HG03159 (cell line): Measurements from ENCODE around the gene ARID5B.
A peak's percentile ranks its signal among the peaks of the same experiment; 100 is the strongest.
"Not testable (repeated sequence)": the region's sequence is repeated elsewhere in the genome, so short reads cannot be mapped to it uniquely, and the experiment has no call there.

ENCODE experiments used
- ATAC-seq: cut with Tn5 transposase; IDR thresholded peaks from one replicate; pipeline ENCODE4 v1.9.1; 2021; ENCODE audit warnings: mild to moderate bottlenecking, moderate library complexity; ENCODE audit not compliant: unreplicated experiment

Gene ARID5B

DNA sequence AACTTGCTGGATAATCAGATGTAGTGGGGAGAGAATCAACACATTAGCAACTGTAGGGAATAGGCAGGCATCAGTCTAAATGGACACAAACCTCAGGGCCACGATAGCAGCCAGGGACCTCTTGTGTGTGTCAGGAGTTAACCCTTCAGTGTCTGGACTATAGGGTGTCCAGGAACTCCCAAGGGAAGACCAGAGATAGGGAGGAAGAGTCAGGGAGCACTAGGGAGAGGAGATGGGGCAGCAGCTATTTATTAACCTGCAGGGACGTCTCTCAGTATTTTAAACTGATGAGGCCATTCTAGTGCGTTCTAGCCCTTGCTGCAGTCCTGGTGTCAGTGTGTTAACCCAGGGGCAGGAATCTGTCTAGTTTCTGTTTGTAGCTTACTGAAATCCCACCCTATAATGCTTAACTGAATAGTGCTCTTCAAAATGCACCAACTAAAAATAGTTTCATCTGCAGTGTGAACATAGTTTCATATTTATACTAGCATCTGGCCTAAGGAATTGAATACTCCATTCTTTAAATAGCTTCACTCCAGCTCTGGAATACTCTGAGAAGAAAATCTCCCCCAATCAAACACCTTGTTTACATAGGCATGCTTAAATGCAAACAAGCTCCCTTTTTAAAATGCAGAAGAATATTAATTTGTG, 62.7 kb downstream of the ARID5B start:
- ATAC-seq = no peak

DNA sequence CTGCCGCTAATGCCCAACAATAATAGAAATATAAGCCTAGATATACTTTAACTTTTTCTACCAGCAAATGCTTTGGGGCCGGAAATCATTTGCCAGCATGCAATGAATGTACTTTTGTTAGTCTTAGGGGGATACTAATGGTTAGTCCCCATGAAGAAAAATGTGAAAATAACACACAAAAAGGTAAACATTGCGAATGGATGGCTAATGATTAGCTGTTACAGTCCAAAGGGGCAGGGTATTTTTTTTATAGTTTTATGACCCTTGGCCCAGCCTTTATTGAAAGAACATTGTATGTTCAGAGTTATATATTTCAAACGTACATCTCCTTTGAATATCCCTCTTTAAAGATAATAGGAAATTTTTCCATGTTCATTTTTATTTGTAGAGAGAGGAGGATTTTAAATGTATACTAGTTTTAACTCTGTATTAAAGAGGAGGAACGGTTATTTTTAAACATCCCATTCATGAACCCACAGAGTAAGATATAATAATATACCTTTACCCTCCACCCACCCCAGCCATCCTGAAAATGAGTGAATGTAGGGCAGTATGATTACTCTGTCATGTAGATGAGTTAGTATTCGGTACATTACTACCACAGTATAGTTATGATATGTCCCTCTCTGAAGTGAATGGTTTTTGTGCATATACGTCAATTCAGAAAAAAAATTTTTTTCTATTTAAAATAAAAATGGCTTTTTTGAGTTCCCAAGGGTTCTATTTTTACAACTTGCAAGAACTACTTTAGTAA, 63.6 kb downstream of the ARID5B start:
- ATAC-seq = no peak

DNA sequence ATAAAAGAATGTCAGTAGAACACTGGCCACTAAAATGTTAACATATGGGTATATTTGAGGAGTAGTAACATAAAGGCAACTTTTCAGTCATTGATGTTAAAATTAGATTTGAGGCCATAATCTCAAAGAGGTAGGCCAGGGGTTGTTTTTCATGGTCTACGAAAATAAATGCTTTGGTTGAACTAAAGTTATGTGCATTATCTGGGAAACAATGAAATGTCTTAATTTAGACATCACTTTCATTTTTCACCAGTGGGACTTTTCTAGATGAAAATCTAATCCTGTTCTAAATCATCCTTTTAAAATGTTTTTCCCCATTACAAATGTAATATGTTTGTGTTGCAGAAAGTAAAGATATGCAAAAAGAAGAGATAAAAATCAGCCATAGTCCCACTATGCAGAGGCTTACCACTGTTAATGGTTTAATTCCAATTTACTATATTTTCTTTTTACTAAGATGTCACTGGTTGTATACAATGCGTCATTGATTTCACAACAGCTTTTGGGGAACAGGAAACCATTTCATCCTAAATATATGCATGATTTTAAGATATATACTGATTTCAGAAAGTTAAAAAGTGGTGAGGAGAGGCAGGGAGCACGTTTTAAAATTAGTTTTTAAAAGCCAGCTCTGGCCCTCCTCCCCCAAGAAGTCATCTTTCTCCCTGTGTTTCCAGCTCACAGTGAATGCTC, 64.3 kb downstream of the ARID5B start:
- ATAC-seq = no peak

DNA sequence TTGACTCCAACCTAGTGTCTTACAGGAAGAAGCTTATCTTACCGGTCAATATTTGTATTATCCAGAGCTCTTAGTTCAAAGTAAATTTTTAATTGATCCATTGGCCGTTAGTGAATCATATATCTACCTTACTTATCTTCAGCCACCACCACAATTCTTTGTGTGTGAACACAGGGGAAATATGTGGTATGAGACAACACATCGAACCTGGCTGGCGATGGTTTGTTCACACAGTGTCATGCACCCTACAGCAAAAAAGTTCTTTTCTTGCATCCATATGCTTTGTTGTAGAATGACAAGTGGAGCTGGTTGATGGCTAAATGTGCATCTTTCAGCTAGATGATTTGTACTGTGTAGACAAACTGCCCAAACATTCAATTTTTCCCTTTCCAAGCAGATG, 65.8 kb downstream of the ARID5B start:
- ATAC-seq = no peak

DNA sequence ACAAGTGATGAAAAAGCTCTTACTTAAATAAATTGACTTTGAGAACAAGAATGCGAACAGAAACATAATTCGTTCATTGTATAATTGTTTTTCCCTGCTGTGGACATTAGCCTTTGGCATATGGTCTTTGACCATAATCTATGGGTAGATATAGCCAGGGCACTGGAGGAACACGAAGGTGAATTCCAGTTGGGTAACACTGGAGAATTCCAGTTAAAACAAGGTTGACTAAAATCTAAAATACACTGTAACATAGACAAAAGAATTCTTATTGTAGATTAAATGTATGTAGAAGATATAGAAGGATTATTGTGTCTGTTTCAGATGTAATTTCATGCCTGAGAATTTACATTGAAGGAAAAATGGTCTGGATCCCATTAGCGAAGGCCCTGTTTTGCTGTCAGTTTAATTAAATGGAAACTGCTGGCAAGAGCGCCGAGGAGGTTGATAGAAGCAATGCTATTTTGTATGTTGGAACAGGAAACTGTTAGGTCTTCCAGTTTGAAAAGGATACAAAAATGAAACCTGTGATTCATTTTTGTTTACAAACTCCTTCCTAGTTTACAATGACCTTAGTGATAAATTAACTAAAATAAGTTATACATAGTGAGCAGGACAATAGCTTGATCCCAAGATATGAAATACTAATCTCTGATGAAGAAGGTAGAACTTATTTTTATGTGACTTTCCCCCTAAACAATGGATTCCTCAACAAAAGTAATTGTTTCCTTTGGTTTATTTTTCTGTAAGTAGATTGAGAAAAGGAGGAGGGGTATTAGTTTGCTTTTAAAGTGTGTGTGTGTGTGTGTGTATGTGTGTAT, 68.9 kb downstream of the ARID5B start:
- ATAC-seq = no peak

DNA sequence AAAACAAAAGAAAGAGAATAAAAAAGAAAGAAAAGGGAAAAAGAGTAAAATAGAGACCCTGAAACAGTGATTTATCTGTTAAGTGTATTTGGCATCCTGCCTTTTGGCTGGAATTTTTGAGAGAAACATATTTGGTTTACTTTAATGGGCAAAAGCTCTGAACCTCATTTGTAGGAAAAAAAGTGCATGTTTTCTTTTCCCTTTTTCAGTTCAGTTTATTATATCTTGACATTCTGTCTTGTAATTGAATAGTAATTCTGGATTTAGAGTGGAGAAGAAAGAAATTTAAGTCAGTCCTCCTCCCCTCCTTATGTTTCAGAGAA, 69.5 kb downstream of the ARID5B start:
- ATAC-seq = no peak

DNA sequence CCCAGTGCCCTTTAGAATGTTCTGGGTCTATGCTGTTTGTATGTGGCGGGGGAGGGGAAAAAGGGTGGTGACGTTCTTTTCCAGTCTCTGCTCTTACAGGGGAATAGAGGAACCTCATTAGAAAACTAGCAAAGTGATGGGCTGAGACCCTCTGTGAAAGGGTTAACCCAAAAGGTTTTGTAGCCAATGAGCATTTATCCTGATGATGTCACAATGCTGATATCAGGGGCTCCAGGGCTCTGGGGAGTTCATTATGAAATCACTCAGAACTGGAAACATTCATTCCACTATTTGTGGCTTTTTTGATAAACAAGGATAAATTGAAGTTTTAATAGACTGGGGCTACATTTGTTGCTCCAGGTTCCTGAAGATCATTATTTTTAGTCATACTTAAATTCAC, 71.7 kb downstream of the ARID5B start:
- ATAC-seq = no peak

DNA sequence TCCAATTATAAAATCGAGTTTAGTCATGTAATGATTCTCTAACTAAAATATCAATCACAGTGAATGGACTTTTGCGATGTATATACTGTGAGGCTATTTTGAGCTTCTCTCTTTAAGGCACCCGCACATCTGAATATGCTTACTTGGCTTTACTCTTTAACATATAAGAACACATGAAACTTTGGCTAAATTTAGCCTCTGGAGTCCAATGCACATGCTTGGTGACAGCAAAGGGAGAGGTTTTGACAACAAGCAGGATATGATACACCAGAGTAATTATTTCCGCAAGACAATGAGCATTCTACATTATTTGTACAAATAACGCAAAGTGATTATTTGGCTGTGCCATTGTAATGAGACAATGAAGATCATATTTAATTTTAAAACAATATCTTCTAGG, 72.4 kb downstream of the ARID5B start:
- no peak for ATAC-seq

DNA sequence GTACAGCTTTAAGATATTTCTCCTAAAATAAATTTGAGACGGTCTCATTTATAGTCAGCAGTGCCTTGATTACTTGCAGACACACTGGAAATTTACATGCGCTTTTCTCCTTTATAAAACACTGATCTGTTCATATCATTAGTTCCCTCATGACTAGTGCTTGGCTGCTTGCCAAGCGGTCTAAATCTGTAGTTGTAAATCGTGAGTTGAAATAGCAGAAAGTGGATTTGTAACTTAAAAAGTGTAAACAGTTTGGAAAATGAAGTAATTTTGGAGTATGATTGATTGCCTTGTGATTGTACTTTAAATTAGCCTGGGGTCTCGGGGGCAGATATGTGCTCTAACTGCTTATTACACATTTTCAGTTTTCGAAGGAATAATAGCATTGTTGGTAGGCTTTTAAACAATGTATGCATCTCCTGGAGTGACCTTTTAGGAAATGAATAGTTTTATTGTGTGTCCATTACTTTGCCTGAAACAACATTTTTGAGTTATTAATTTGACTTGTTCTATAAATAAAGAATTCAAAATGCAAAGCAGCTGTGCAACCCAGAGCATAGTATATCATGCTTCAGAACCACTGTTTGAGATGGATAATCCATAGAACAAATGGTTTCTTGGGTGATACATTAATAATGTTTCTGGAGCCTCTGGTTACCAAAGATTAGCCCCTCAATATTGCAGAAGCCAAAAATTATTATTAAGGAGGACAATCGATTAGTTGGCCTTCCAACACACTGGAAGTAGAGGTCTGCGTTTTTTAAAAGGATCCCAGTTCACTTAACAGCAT, 73.3 kb downstream of the ARID5B start:
- ATAC-seq = peak; percentile 16

DNA sequence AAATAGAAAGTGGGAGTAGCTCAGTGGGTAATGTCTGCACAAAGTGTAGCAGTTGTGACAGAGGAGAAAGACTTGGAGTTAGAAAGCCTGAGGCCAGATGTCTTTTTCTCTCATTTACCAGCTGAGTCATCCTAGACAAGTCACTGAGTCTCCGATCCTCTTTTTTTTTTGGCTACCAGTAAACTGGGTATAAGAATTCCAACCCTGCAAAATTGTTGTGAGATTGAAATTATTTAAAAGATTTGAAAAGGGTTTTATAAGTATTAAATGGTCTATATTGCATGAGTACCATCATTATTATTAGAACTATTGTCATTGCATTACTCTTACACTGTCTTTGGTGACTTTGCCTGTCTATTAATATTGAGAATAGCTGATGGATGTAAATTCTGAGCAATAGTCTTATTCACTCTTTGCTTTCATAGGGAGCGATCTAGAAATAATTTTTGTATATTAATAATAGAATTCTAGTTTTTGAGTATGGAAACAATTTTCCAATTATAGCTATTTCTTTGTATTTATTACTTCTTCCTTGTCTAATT, 74.0 kb downstream of the ARID5B start:
- ATAC-seq = peak; percentile 76

DNA sequence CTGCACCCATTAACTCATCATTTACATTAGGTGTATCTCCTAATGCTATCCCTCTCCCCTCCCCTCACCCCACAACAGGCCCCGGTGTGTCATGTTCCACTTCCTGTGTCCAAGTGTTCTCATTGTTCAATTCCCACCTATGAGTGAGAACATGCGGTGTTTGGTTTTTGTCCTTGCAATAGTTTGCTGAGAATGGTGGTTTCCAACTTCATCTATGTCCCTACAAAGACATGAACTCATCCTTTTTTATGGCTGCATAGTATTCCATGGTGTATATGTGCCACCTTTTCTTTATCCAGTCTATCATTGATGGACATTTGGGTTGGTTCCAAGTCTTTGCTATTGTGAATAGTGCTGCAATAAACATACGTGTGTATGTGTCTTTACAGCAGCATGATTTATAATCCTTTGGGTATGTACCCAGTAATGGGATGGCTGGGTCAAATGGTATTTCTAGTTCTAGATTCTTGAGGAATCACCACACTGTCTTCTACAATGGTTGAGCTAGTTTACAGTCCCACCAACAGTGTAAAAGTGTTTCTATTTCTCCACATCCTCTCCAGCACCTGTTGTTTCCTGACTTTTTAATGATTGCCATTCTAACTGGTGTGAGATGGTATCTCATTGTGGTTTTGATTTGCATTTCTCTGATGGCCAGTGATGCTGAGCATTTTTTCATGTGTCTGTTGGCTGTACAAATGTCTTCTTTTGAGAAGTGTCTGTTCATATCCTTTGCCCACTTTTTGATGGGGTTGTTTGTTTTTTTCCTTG, 75.6 kb downstream of the ARID5B start:
- not testable (repeated sequence) for ATAC-seq

DNA sequence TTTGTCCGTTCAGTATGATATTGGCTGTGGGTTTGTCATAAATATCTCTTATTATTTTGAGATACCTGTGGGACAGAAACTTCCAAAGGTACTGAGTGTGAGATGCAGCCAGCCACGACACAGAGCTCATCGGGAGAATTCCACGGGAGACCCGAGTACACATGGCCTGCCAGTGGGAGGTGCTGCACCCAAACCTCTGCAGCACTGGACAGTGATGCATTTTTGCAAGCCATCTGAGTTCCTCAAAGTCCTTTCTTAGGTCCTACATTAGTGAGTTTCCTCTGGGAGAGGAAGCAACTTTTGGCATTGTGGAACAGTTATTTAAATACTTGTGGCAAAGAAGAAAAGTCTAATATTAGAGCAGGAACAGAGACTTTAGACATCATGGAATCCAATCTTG, 77.5 kb downstream of the ARID5B start:
- no peak for ATAC-seq

DNA sequence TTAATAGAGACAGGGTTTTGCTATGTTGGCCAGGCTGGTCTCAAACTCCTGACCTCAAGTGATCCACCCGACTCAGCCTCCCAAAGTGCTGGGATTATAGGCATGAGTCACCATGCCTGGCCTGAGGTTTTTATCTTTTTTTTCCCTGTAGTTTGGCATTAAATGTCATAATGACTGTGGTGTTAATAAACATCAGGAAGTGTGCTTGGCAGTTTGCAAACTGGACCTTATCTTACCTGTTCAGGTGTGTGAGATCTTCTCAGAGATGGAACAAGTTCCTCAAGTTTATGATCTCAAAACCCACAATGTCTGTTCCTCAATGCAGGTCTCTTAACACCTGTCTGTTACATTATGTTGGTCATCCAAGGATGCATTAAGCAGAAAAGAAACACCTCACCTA, 80.0 kb downstream of the ARID5B start:
- ATAC-seq = no peak

DNA sequence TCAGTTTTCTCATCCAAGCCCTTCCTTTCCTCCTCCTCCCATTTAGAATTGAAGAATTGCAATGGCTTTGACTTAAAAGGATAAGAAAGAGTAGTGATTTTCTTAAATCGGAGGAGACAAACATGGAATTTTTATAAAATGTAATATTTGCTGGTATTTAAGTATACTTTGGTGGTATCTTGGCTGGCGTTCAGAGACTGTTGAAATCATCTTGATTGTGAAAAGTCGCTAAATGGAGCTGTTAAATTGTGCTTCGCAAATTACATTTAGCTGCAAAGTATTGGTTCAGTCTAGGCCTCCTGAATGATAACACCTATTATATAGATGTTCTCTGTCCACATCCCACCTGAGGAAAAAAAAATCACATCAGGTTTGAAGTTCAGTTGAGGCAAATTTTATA, 81.8 kb downstream of the ARID5B start:
- no peak for ATAC-seq

DNA sequence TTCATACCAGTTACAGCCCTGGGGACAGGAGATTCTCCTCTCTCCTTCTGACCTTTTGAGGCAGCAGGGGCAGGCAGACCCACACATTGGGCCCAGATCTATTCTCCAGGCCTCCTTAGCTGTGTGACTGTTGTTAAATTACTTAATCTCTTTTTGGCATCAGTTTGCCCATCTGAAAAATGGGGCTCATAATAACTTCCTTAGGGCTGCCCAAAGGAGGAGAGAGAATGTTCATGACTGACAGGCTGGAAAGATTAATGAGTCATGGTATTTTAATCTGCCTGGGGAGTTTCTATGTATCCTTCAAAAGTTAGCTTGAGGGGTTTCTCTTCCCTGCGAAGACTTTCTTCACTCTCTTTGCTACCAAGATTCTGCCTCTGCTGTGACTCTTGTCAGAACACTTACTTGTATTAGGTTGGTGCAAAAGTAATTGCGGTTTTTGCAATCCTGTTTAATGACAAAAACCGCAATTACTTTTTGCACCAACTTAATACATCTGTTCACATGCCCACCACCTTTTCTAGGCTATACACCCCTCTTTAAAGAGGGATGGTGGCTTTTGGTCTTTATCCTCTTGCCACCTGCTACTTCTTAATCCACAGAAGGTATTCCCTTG, 83.4 kb downstream of the ARID5B start:
- ATAC-seq = no peak

DNA sequence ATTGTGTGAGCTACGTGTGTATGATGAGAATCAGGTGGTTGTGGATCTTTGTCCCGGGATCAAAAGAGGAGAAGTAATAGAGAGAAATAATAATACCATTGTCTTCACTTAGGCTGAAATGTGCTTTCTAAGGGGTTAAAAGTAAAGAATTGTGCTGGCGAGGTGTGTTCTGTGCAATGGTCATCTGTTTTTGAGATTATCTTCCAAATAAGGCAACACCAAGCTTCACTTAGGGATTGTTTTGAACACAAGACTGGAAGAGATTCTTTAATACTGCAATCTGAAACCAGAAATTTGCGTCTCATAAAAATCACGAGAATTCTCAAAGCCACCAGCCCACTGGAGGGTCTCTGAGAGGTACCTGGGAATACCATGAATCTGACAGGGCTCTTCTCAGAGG, 84.2 kb downstream of the ARID5B start:
- no peak for ATAC-seq

DNA sequence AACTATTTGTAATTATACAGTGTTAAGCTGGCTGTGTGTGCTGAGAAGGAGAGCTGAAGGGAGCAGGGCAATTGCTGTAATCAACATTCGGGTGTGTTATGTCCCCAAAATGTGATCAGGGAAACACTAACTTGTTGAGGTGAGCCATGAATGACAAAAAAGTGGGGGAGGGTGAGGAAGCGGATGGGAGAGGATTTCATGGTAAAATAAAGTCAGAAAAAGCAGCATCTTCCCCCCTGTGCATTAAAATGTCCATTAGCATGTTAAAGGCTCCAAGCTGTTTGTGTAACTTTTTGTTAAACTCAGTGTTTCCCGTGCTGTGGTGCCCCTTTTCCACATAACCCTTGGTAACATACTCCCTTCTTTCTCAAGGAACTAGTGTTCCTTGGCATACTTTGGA, 84.9 kb downstream of the ARID5B start:
- ATAC-seq = no peak

DNA sequence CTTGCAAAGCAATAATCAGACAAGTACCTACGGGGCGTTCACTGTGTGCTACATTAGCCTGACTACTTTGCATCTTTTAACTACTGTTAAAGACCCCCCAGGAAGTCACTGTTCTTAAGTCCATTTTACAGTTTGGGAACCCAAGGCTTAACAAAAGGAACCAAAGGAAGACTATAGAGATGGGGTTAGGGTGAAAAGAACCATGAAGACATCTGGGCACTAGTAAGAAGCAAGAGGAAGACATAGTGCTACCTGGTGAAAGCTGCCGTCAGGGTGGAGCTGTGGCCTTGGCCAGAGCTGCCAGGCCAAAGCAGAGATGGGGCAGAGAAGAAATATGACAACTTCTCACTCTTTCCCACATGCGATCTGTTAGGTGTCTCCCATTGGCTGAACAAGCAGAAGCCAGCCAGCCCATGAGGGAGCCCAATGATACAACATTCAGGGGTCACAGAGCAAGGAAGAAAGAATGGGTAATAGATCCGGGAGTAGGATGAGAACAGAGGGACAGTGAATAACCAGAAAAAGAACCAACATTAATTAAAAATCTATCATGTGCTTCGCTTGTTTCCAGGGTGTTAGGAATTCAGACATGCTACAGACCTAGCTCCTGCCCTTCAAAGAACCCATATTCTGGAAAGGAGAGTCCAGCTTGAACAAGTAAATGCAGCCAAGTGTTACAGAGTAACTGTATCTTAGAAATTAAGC, 85.4 kb downstream of the ARID5B start:
- no peak for ATAC-seq

DNA sequence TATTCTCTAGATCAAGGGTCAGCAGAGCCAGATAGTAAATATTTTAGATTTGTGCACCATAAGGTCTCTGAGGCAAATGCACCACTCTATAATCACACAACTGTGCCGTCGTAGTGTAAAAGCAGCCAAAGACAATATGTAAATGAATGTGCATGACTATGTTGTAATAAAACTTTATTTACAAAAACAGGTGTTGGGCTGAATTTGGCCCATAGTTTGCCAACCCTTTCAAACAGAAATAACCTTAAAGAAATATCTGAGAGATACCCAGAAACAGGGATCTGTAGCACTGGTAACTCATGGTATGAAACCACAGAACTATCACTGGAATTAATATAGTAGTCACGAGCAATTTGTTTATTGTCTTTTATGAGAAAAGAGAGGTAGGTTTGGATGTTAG, 86.0 kb downstream of the ARID5B start:
- ATAC-seq = peak; percentile 18
